Muscle of leg (tissue), 11 donors: ENCODE measurements around the gene ITPK1. TPM values are rescaled to one million over a fixed set of nuclear protein-coding genes. Genes with fewer than 3 reads are reported as not detected.
A peak's percentile ranks its signal among the peaks of the same experiment; 100 is the strongest.

Source experiments
- DNase-seq: peaks from one replicate; pipeline ENCODE4 v3.0.0; 2013
- H3K27ac ChIP-seq: one replicate; pipeline ENCODE4 v1.5.1; 2013; ENCODE audit warnings: mild to moderate bottlenecking, low read length, control low read depth
- H3K27me3 ChIP-seq: one replicate; pipeline ENCODE4 v1.6.1; 2013; ENCODE audit warnings: low read length; ENCODE audit not compliant: control insufficient read depth, insufficient read depth
- H3K36me3 ChIP-seq: one replicate; pipeline ENCODE4 v1.6.1; 2013; ENCODE audit warnings: low read length; ENCODE audit not compliant: control insufficient read depth, insufficient read depth
- H3K4me1 ChIP-seq: one replicate; pipeline ENCODE4 v1.6.1; 2013; ENCODE audit warnings: low read length; ENCODE audit not compliant: control insufficient read depth, insufficient read depth
- H3K4me3 ChIP-seq: one replicate; pipeline ENCODE4 v1.5.1; 2013; ENCODE audit warnings: low read length, control low read depth
- H3K9me3 ChIP-seq: replicated peaks from 2 replicates; pipeline ENCODE4 v1.6.1; 2013; ENCODE audit warnings: low read depth, low read length; ENCODE audit not compliant: control insufficient read depth
- WGBS: methylation state at CpG from one replicate; pipeline ENCODE4 v1.1.5; 2013; ENCODE audit warnings: missing lambda C conversion rate; ENCODE audit not compliant: insufficient coverage; 5-methylcytosine and 5-hydroxymethylcytosine counted together
- polyA plus RNA-seq, 8 donors: library from polyadenylated mRNA; unstranded; fragments of 120-200 nt; gene quantifications; one replicate each; pipeline versions ENCODE4 v1.2.1 to v1.2.3, GENCODE V29; 2013; ENCODE audit warnings: inconsistent platforms in 1 of 8, low replicate concordance in 1 of 8; ENCODE audit not compliant: insufficient read length in 8 of 8, insufficient read depth in 1 of 8
- total RNA-seq: library from RNA; stranded (reverse); fragments of 120-200 nt; gene quantifications from one replicate; pipeline ENCODE4 v1.2.4, GENCODE V29; 2013

Gene ITPK1
- total and polyA plus RNA-seq, 9 donors = 10.0 to 25.7 (median 17.5) TPM

- Histone ChIP-seq H3K27me3 (no peaks in the 10 kb centered on the region), H3K4me3 (no peak overlapping the region), H3K36me3 (peaks cover 16% of the 10 kb centered on the region), H3K27ac (no peak overlapping the region), H3K9me3 (no peaks in the 10 kb centered on the region), H3K4me1 (peaks cover 8% of the 10 kb centered on the region)
- 72% methylated on average over 37 of the region's 38 CpGs for WGBS
- peak; percentile 53 for DNase-seq
These were observed 169.5 kb downstream of the ITPK1 start for GRCh38 chr14:92945959-92946846.

GRCh38 chr14:92945544-92945943 lies 170.2 kb downstream of the ITPK1 start:
- no peak overlapping the region for H3K27ac ChIP-seq
- H3K27me3 ChIP-seq = no peaks in the 10 kb centered on the region
- 89% methylated on average over 12 of the region's 12 CpGs for WGBS
- no peak for DNase-seq
- no peaks in the 10 kb centered on the region for H3K9me3 ChIP-seq
- peaks cover 8% of the 10 kb centered on the region for H3K4me1 ChIP-seq
- peaks cover 10% of the 10 kb centered on the region for H3K36me3 ChIP-seq
- H3K4me3 ChIP-seq = no peak overlapping the region

GRCh38 chr14:92944976-92945375 lies 170.7 kb downstream of the ITPK1 start:
- no peak overlapping the region for H3K27ac ChIP-seq
- no peak for DNase-seq
- no peaks in the 10 kb centered on the region for H3K9me3 ChIP-seq
- no peak overlapping the region for H3K4me3 ChIP-seq
- 85% methylated on average over 12 of the region's 12 CpGs for WGBS
- H3K36me3 ChIP-seq = peaks cover 6% of the 10 kb centered on the region
- H3K27me3 ChIP-seq = no peaks in the 10 kb centered on the region
- peaks cover 8% of the 10 kb centered on the region for H3K4me1 ChIP-seq

GRCh38 chr14:92943855-92944570 lies 171.7 kb downstream of the ITPK1 start:
- Histone ChIP-seq H3K27me3 (no peaks in the 10 kb centered on the region), H3K36me3 (peaks cover 6% of the 10 kb centered on the region), H3K4me1 (peaks cover 11% of the 10 kb centered on the region), H3K4me3 (no peak overlapping the region), H3K27ac (no peak overlapping the region), H3K9me3 (no peaks in the 10 kb centered on the region)
- 80% methylated on average over 16 of the region's 17 CpGs for WGBS
- DNase-seq = no peak

- peaks cover 20% of the 10 kb centered on the region for H3K4me1 ChIP-seq
- H3K27me3 ChIP-seq = no peaks in the 10 kb centered on the region
- H3K4me3 ChIP-seq = no peak overlapping the region
- no peak overlapping the region for H3K27ac ChIP-seq
- H3K36me3 ChIP-seq = peaks cover 6% of the 10 kb centered on the region
- no peak for DNase-seq
- H3K9me3 ChIP-seq = no peaks in the 10 kb centered on the region
- WGBS = 92% methylated on average over 23 of the region's 30 CpGs
These were observed 172.6 kb downstream of the ITPK1 start for GRCh38 chr14:92942976-92943710.

GRCh38 chr14:92942576-92942975 lies 173.1 kb downstream of the ITPK1 start:
- Histone ChIP-seq H3K4me3 (no peak overlapping the region), H3K4me1 (peaks cover 21% of the 10 kb centered on the region), H3K9me3 (no peaks in the 10 kb centered on the region), H3K36me3 (peaks cover 6% of the 10 kb centered on the region), H3K27ac (no peak overlapping the region), H3K27me3 (no peaks in the 10 kb centered on the region)
- 94% methylated on average over 6 of the region's 8 CpGs for WGBS
- DNase-seq = no peak

- Histone ChIP-seq H3K4me1 (peaks cover 21% of the 10 kb centered on the region), H3K9me3 (no peaks in the 10 kb centered on the region), H3K36me3 (peaks cover 6% of the 10 kb centered on the region), H3K27me3 (no peaks in the 10 kb centered on the region), H3K27ac (no peak overlapping the region), H3K4me3 (no peak overlapping the region)
- no CpG with 5 or more reads among the region's 5 CpGs for WGBS
- DNase-seq = no peak
These were observed 173.6 kb downstream of the ITPK1 start for GRCh38 chr14:92942136-92942535.

GRCh38 chr14:92941531-92941930 lies 174.2 kb downstream of the ITPK1 start:
- DNase-seq = no peak
- Histone ChIP-seq H3K36me3 (peaks cover 7% of the 10 kb centered on the region), H3K27ac (no peak overlapping the region), H3K27me3 (no peaks in the 10 kb centered on the region), H3K4me1 (peaks cover 19% of the 10 kb centered on the region), H3K4me3 (no peak overlapping the region), H3K9me3 (no peaks in the 10 kb centered on the region)
- WGBS = 85% methylated on average over 30 of the region's 30 CpGs

GRCh38 chr14:92940543-92940942 lies 175.2 kb downstream of the ITPK1 start:
- Histone ChIP-seq H3K27me3 (no peaks in the 10 kb centered on the region), H3K27ac (no peak overlapping the region), H3K9me3 (no peaks in the 10 kb centered on the region), H3K36me3 (peaks cover 10% of the 10 kb centered on the region), H3K4me3 (no peak overlapping the region), H3K4me1 (peaks cover 14% of the 10 kb centered on the region)
- DNase-seq = no peak
- 95% methylated on average over 4 of the region's 11 CpGs for WGBS

- Histone ChIP-seq H3K36me3 (peaks cover 10% of the 10 kb centered on the region), H3K9me3 (no peaks in the 10 kb centered on the region), H3K27ac (no peak overlapping the region), H3K27me3 (no peaks in the 10 kb centered on the region), H3K4me3 (no peak overlapping the region), H3K4me1 (peaks cover 14% of the 10 kb centered on the region)
- 85% methylated on average over 12 of the region's 12 CpGs for WGBS
- no peak for DNase-seq
These were observed 176.0 kb downstream of the ITPK1 start for GRCh38 chr14:92939699-92940098.
